COLO829 (cell line): Measurements from ENCODE around the gene C2CD4A.

Experiments
- DNase-seq: peaks from one replicate; pipeline ENCODE4 v3.0.0; 2012; ENCODE audit warnings: low spot score

The C2CD4A gene

GRCh38 chr15:62060113-62060895 is 6.5 kb upstream of the C2CD4A start, which contains the start of gene VPS13C:
Gene VPS13C (minus strand): TSS chr15:62060447. CDS start chr15:62060374, 73 bp downstream.
- peak; percentile 81 for DNase-seq

DNA sequence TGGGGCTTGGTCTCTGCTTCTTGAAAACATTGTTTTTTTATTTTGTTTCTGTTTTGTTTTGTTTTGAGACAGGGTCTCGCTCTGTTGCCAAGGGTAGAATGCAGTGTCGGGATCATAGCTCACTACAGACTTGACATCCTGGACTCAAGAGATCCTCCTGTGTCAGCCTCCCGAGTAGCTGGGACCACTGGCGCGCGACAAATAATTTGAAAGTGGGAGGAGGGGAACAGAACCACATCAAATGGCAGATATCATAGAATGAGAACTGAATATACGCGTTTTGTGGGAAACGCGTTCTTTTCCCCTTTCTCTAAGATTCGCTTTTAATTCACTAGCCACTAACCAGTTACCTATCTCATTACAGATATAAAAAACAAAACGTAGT is 5.9 kb upstream of the C2CD4A start:
- no peak for DNase-seq

DNA sequence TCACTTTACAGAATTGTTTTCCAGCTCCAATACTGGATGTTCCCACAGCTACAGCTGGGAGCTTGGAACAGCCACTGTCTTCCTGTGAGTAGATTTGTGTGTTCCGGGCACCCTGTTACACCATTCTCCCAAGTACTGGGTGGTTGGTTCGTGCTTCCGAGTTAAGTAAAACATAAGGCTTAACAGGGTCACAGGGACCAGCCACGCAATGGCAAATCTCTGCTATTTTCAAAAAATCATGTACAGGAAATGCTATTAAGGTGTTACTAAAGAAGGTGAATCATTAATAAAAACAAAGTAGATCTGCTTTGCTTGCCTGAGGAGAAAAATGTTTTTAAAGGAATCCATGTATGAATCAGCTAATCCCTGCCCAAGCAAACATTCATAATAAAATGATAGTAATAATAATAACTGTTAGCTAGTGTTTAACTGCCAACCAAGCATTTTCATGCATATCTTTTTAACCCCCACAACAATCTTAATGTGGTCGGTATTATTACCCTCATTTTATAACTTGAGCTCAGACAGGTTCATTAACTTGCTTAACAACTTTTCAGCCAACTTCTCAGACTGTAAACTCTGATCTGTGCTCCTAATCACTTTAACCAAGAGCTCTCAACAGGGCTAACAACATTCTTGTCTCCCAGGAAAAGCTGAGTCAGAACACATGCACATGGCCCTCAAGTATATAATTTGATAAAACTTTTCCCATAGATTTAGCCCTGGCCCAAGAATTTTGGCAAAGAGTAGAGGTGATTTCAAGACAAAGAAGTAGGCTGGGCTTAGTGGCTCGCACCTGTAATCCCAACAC is 2.7 kb upstream of the C2CD4A start:
- no peak for DNase-seq

- no peak for DNase-seq
Observed at GRCh38 chr15:62067448-62068044, 769 bp downstream of the C2CD4A start.

DNA sequence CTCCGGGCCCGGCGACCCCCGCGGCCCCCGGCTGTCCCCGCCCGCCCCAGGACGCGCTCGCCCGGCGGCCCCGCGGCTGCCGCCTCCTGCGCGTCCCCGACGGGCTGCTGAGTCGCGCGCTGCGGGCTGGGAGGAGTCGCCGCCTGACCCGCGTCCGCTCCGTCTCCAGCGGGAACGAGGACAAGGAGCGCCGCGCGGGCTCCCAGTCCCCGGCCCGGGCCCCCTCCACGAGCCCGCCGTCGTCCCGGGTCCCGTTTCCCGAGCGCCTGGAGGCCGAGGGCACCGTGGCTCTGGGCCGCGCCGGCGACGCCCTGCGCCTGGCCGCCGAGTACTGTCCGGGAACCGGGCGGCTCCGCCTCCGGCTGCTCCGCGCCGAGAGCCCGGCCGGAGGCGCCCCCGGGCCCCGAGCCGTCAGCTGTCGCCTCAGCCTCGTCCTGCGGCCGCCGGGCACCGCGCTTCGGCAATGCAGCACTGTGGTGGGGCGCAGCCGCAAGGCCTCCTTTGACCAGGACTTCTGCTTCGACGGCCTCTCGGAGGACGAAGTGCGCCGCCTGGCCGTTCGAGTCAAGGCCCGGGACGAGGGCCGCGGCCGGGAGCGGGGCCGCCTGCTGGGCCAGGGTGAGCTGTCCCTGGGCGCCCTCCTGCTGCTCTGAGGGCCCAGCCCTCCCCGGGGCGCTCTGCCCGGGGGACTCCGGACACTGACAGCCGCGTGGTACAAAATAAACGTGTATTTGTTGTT is 1.5 kb downstream of the C2CD4A start:
- no peak for DNase-seq

GRCh38 chr15:62068810-62069167 is 2.0 kb downstream of the C2CD4A start:
- DNase-seq = no peak

DNA sequence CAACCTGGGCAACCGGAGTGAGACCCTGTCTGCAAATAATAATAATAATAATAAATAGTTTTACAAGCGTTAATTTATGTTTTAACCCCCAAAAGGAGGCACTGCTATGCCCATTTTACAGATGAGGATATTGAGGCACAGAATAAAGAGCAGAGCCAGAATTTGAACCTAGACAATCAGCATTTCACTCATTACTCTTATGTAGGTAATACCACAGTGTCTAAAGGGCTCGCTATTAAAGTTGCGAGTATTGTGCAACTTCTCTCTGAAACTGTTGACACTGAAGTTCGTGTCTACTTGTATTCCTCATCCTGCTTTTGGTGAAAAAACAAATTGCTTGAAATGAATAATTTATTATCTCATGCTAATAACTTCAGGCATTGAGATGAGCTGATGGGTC is 2.8 kb downstream of the C2CD4A start:
- DNase-seq = no peak

GRCh38 chr15:62071711-62072308 is 5.0 kb downstream of the C2CD4A start:
- DNase-seq = no peak

DNA sequence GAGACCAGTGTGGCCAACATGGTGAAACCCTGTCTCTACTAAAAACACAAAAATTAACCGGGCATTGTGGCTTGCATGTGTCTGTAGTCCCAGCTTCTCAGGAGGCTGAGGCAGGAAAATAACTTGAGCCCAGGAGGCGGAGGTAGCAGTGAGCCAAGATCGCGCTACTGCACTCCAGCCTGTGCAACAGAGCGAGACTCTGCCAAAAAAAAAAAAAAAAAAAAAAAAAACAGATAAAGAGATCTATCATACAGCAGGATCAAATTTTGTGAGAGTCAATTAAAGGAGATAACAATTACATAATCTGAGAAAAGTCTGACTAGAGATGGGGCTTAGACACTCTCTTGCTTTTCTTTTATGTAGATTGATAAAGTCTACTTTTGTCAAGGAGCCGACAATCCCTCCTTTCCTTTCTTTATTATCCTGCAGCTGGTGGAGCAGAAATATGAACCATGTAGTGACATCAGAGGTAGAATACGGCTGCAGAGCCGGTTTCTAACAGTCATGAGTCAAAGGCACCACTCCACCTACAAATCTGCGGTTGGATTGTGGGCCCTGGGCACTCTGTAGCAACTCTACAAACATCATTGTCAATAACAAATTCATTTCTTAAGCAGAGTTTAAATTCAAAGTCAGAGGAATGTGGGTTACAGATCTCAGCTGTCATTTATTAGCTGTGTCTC is 9.0 kb downstream of the C2CD4A start:
- DNase-seq = no peak

GRCh38 chr15:62079594-62079993 is 12.8 kb downstream of the C2CD4A start:
- no peak for DNase-seq

- DNase-seq = no peak
Observed at GRCh38 chr15:62083194-62084154, 16.7 kb downstream of the C2CD4A start.

- no peak for DNase-seq
Observed at GRCh38 chr15:62085740-62086139, 19.0 kb downstream of the C2CD4A start.

- DNase-seq = peak; percentile 67
Observed at GRCh38 chr15:62087671-62088352, 21.0 kb downstream of the C2CD4A start.

DNA sequence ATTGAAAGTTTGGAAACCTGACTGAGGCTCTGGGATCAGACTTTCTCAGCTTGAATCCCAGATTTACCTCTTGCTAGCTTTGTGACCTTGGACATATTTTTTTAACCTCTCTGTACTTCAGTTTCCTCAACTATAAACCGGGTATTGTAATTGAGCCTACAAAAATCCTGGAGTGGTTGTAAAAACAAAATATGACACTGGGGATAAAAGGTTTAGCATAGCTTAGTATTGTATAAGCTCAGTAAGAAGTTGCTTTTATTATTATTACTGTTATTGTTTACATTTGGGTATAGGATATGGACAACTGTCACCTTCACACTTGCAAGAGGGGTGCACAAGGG is 21.5 kb downstream of the C2CD4A start:
- no peak for DNase-seq

GRCh38 chr15:62089616-62090015 is 22.8 kb downstream of the C2CD4A start:
- DNase-seq = no peak

GRCh38 chr15:62090988-62091387 is 24.2 kb downstream of the C2CD4A start:
- DNase-seq = no peak

- DNase-seq = no peak
Observed at GRCh38 chr15:62093809-62094208, 27.0 kb downstream of the C2CD4A start.

DNA sequence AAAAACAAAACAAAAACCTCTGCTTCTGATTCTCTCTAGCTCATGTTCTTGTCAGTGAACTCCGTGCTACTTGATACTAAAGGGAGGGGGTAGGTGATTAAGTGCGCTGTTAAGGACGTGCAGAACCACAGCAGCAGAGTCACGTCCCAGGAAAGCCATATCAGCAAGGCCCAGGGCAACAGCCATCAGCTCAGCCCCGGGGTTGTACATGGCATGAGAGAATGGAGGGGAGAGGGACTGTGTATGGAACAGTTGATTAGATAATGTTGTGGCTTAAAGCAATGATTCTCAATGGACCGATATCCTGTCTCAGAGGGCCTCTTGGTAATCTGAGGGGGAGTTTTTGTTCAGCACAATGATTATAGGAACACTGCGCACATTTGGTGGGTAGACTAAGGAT is 27.6 kb downstream of the C2CD4A start:
- no peak for DNase-seq

GRCh38 chr15:62099094-62099601 is 32.4 kb downstream of the C2CD4A start:
- DNase-seq = no peak
